ENCODE results near the gene TMEM243.

DNA sequence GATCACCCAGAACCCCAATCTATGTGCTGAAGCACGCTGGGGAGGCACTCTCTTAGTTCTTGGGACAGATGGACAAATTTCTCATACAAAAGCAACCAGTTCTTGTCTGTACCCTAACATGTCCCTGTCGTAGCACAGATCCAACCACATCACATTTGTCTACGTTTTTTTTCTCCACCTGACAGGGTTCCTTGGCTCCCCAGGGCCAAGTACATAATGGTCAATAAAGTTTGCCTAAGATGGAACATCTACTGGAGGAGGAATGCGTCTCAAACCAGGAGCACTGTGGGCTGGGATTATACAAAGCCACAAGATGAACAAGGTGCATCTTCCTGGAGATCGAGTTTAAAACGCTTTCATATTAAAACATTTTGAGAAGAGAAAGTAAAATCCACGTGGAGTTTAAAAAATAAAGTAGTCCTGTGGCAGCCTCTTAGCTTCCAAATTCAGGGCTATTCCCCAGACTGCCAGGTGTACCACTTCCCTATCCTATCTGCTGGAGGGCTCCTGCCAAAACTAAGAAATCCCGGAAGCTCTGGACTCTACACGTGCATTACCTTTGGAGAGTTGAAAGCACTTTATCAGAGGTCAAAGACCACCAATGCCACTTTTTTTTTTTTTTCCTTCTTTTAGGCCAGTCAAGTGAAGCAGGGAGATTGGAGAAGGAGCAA is 1.4 kb downstream of the TMEM243 start:
- TF ChIP-seq, protein P1, sequence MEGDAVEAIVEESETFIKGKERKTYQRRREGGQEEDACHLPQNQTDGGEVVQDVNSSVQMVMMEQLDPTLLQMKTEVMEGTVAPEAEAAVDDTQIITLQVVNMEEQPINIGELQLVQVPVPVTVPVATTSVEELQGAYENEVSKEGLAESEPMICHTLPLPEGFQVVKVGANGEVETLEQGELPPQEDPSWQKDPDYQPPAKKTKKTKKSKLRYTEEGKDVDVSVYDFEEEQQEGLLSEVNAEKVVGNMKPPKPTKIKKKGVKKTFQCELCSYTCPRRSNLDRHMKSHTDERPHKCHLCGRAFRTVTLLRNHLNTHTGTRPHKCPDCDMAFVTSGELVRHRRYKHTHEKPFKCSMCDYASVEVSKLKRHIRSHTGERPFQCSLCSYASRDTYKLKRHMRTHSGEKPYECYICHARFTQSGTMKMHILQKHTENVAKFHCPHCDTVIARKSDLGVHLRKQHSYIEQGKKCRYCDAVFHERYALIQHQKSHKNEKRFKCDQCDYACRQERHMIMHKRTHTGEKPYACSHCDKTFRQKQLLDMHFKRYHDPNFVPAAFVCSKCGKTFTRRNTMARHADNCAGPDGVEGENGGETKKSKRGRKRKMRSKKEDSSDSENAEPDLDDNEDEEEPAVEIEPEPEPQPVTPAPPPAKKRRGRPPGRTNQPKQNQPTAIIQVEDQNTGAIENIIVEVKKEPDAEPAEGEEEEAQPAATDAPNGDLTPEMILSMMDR (IDR thresholded peaks at IDR 0.05): no peak
- TF ChIP-seq POLR2A (IDR thresholded peaks at IDR 0.05): no peak

Data from esophagus squamous epithelium (tissue), 4 donors.